LNCAP (cell line): ENCODE results near the gene PLP2.

ENCODE experiments used
- TF ChIP-seq, protein P1 (sequence below): fragments of 450-650 bp; IDR thresholded peaks from 2 replicates; pipeline ENCODE4 v1.5.1; 2017; ENCODE audit warnings: mild to moderate bottlenecking

Gene PLP2

GRCh38 chrX:49190821-49191573 is 19.3 kb downstream of the PLP2 start:
- TF ChIP-seq, protein P1, sequence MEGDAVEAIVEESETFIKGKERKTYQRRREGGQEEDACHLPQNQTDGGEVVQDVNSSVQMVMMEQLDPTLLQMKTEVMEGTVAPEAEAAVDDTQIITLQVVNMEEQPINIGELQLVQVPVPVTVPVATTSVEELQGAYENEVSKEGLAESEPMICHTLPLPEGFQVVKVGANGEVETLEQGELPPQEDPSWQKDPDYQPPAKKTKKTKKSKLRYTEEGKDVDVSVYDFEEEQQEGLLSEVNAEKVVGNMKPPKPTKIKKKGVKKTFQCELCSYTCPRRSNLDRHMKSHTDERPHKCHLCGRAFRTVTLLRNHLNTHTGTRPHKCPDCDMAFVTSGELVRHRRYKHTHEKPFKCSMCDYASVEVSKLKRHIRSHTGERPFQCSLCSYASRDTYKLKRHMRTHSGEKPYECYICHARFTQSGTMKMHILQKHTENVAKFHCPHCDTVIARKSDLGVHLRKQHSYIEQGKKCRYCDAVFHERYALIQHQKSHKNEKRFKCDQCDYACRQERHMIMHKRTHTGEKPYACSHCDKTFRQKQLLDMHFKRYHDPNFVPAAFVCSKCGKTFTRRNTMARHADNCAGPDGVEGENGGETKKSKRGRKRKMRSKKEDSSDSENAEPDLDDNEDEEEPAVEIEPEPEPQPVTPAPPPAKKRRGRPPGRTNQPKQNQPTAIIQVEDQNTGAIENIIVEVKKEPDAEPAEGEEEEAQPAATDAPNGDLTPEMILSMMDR, result no peak

DNA sequence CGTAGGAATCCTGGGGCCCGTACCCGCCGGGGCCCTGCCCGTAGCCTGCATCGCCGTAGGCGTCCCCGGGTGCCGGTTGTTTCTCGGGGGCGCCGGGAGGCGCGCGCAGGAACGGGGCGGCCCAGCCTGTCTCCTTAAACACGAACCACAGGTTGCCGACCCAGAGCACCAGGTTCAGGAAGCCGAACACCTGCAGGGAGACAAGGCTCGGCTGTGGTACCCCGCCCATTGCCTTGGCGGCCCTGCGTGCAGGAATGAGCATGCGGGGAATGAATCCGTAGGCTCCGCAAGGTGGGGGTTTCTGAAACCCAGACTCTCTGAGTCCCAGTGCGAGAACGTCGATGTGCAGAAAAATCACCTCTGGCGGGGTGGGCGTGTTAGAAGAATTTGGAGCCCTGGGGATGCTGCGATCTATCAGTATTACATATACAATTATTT is 19.9 kb downstream of the PLP2 start:
- TF ChIP-seq, protein P1, result no peak

DNA sequence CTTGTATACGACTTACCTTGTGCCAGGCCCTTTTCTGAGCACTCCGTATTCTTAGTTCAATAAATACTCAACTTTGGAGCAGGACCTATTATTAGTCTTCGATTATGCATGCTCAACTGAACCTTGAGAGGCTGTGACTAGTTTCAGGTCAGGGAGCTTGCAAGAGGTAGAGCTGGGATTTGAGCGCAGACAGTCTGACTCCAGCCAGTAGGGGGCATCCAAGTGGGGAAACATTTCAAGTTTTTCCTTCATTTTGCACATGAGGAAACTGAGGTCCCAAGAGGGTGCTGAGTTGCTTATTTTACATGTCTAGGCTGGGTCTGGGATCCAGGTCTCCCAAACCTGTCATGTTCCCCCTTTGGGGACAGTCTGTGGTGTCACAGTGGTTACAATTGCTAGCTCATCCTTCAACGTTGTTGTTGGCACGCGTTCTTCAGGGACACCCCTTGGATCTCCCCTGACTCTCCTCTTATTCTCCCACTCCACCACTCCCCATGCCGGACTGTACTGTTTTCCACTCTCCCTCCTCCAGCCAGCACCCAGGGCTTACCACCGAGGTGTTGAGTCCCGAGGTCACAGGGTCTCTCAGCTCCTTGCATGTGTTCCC is 21.1 kb downstream of the PLP2 start:
- TF ChIP-seq, protein P1, result peak; percentile 53

DNA sequence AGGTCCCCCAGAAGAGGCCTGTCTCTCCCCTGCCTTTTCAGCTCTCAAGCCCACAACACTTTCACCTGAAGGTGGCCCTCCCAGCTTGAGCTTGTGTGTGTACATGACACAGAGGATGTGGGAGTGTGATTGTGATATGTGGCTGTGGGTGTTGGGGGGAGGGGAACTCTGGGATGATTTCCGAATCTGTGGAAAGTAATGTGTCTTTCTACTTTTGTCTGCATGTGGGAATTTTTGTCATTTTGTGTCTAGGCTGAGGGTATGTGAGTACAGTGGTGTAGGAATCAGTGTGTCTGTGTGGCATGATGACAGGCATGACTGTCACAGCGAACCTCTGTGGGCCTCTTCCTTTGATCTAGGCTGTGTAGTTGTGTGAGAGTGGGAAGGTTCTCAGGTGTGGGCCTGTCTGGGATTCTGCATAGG is 21.9 kb downstream of the PLP2 start:
- TF ChIP-seq, protein P1, result no peak

GRCh38 chrX:49197543-49198087 is 25.9 kb downstream of the PLP2 start:
- TF ChIP-seq, protein P1, result no peak

- TF ChIP-seq, protein P1, result no peak
Observed at GRCh38 chrX:49198540-49199314, 27.0 kb downstream of the PLP2 start.

- TF ChIP-seq, protein P1, result no peak
Observed at GRCh38 chrX:49199315-49199595, 27.6 kb downstream of the PLP2 start.
